Common myeloid progenitor, CD34-positive (primary cell): Measurements from ENCODE around the gene SEPTIN10.
"Not testable (repeated sequence)": the region's sequence is repeated elsewhere in the genome, so short reads cannot be mapped to it uniquely, and the experiment has no call there.

Experiments
- CTCF ChIA-PET: fragments of 350-600 bp; sonication (Branson Sonifier 250); formaldehyde crosslinking; loops from one replicate; lab custom pipeline; 2021; ENCODE audit warnings: antibody characterized with exemption; lab: Charles Lee
- POLR2A ChIA-PET: fragments of 350-600 bp; sonication (Branson Sonifier 250); formaldehyde crosslinking; loops from one replicate; lab custom pipeline; 2021; ENCODE audit warnings: antibody characterized with exemption; lab: Charles Lee
- DNase-seq, 3 donors: peaks; one replicate each; pipeline versions ENCODE4 v3.0.0 to v3.0.0-alpha.2; 2013
- H3K27ac ChIP-seq, 2 experiments: 1 replicate in 1 of 2; 2 replicates in 1 of 2; pipeline ENCODE4 v1.7.0; 2013; ENCODE audit warnings: inconsistent platforms in 2 of 2, low read length in 2 of 2, mild to moderate bottlenecking in 2 of 2, low read depth in 1 of 2, moderate library complexity in 1 of 2; ENCODE audit not compliant: severe bottlenecking in 2 of 2, insufficient read depth in 1 of 2, poor library complexity in 1 of 2
- H3K27me3 ChIP-seq, 5 experiments: replicated peaks in 2 of 5; 1 replicate in 3 of 5; 2 replicates in 2 of 5; pipeline versions ENCODE4 v1.6.1 to v1.7.0; 2013; ENCODE audit warnings: low read length in 4 of 5, mild to moderate bottlenecking in 2 of 5, moderate library complexity in 2 of 5, inconsistent platforms in 1 of 5; ENCODE audit not compliant: insufficient read depth in 5 of 5, control insufficient read depth in 4 of 5
- H3K36me3 ChIP-seq, 4 experiments: 1 replicate in 2 of 4; 2 replicates in 2 of 4; pipeline versions ENCODE4 v1.6.1 to v1.7.0; 2013; ENCODE audit warnings: low read length in 3 of 4, control low read depth in 1 of 4, mild to moderate bottlenecking in 1 of 4; ENCODE audit not compliant: control insufficient read depth in 4 of 4, insufficient read depth in 4 of 4
- H3K4me1 ChIP-seq, 4 experiments: 1 replicate in 3 of 4; 2 replicates in 1 of 4; pipeline versions ENCODE4 v1.6.1 to v1.7.1; 2013; ENCODE audit warnings: low read length in 3 of 4, mild to moderate bottlenecking in 3 of 4, control low read depth in 1 of 4, inconsistent platforms in 1 of 4, moderate library complexity in 1 of 4; ENCODE audit not compliant: control insufficient read depth in 4 of 4, insufficient read depth in 4 of 4; ENCODE audit errors: control extremely low read depth in 1 of 4
- H3K4me3 ChIP-seq, 7 experiments: 1 replicate in 4 of 7; 2 replicates in 3 of 7; pipeline versions ENCODE4 v1.5.1 to v1.7.0; 2013; ENCODE audit warnings: mild to moderate bottlenecking in 7 of 7, low read length in 6 of 7, moderate library complexity in 6 of 7, inconsistent platforms in 2 of 7, low read depth in 2 of 7, control low read depth in 1 of 7; ENCODE audit not compliant: insufficient read depth in 4 of 7, control insufficient read depth in 1 of 7; ENCODE audit errors: extremely low read depth in 1 of 7
- H3K9me3 ChIP-seq, 5 experiments: 1 replicate in 4 of 5; 2 replicates in 1 of 5; pipeline versions ENCODE4 v1.6.1 to v1.7.1; 2013; ENCODE audit warnings: low read length in 4 of 5, mild to moderate bottlenecking in 2 of 5, inconsistent platforms in 1 of 5, low read depth in 1 of 5, moderate library complexity in 1 of 5; ENCODE audit not compliant: control insufficient read depth in 4 of 5, insufficient read depth in 2 of 5; ENCODE audit errors: control extremely low read depth in 1 of 5
- WGBS: methylation state at CpG from one replicate; pipeline ENCODE4 v1.1.5; 2013; ENCODE audit not compliant: insufficient coverage; 5-methylcytosine and 5-hydroxymethylcytosine counted together

Gene SEPTIN10

GRCh38 chr2:109640000-109640399 lies 26.2 kb upstream of the SEPTIN10 start:
- DNase-seq, H3K4me3 ChIP-seq, H3K4me1 ChIP-seq, H3K27me3 ChIP-seq, H3K36me3 ChIP-seq, CTCF ChIA-PET, POLR2A ChIA-PET, H3K27ac ChIP-seq, H3K9me3 ChIP-seq: not testable (repeated sequence)
- 96% methylated on average over 7 of the region's 9 CpGs for WGBS

DNA sequence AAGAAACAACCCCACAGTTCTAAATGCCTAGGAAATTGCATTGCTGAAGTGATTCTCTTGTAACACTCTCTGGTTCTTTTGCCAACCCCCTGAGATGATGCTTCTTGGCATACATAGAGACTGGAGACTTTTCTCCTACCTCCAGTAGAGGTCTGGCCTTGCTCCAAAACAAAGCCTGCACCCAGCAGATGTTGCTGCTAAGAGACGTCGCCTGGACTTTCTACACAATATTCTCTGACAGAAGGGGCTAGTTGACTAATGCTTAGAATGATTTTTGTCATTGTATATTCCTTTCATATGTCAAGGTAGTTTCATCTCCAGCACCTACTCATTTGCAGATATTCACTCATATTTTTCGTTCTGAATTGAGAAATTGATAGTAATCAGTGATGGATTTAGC lies 25.0 kb upstream of the SEPTIN10 start:
- Histone ChIP-seq H3K4me3 (no peak overlapping the region), H3K27me3 (no peaks in the 10 kb centered on the region), H3K36me3 (no peaks in the 10 kb centered on the region), H3K27ac (no peak overlapping the region), H3K9me3 (peaks cover 0 to 3% (median 0%) of the 10 kb centered on the region in 5 experiments), H3K4me1 (no peaks in the 10 kb centered on the region)
- ChIA-PET CTCF (no interaction called here), POLR2A (no interaction called here)
- WGBS: 90% methylated on average over 2 of the region's 3 CpGs
- no peak for DNase-seq

- WGBS: 100% methylated on average over 5 of the region's 9 CpGs
- Histone ChIP-seq H3K27ac (no peak overlapping the region), H3K27me3 (no peaks in the 10 kb centered on the region), H3K4me1 (no peaks in the 10 kb centered on the region), H3K9me3 (peaks cover 0 to 3% (median 0%) of the 10 kb centered on the region in 5 experiments), H3K36me3 (no peaks in the 10 kb centered on the region), H3K4me3 (no peak overlapping the region)
- DNase-seq: no peak
- POLR2A ChIA-PET: no interaction called here
- CTCF ChIA-PET: no interaction called here
Observed at GRCh38 chr2:109637749-109638570, 24.2 kb upstream of the SEPTIN10 start.

- DNase-seq: no peak
- Histone ChIP-seq H3K36me3 (no peaks in the 10 kb centered on the region), H3K27ac (no peak overlapping the region), H3K27me3 (no peaks in the 10 kb centered on the region), H3K9me3 (peaks cover 0 to 3% (median 0%) of the 10 kb centered on the region in 5 experiments), H3K4me3 (no peak overlapping the region), H3K4me1 (peaks cover 0 to 2% (median 0%) of the 10 kb centered on the region in 4 experiments)
- ChIA-PET CTCF (no interaction called here), POLR2A (no interaction called here)
- WGBS: 80% methylated on average over 1 of the region's 1 CpG
Observed at GRCh38 chr2:109636317-109636716, 22.6 kb upstream of the SEPTIN10 start.

GRCh38 chr2:109635426-109636304 lies 21.9 kb upstream of the SEPTIN10 start:
- POLR2A ChIA-PET: no interaction called here
- H3K4me1 ChIP-seq: peaks cover 0 to 2% (median 0%) of the 10 kb centered on the region in 4 experiments
- DNase-seq: no peak
- no peaks in the 10 kb centered on the region for H3K27me3 ChIP-seq
- no peak overlapping the region for H3K4me3 ChIP-seq
- CTCF ChIA-PET: no interaction called here
- 100% methylated on average over 10 of the region's 11 CpGs for WGBS
- peaks cover 0 to 3% (median 0%) of the 10 kb centered on the region in 5 experiments for H3K9me3 ChIP-seq
- no peak overlapping the region for H3K27ac ChIP-seq
- H3K36me3 ChIP-seq: no peaks in the 10 kb centered on the region

- Histone ChIP-seq H3K9me3 (peaks cover 0 to 3% (median 0%) of the 10 kb centered on the region in 5 experiments), H3K27me3 (no peaks in the 10 kb centered on the region), H3K4me1 (peaks cover 0 to 2% (median 0%) of the 10 kb centered on the region in 4 experiments), H3K4me3 (no peak overlapping the region), H3K27ac (no peak overlapping the region), H3K36me3 (no peaks in the 10 kb centered on the region)
- 95% methylated on average over 5 of the region's 10 CpGs for WGBS
- ChIA-PET CTCF (no interaction called here), POLR2A (no interaction called here)
- DNase-seq: no peak
Observed at GRCh38 chr2:109633284-109633961, 19.7 kb upstream of the SEPTIN10 start.
